Dendritic cell treated with granulocyte-macrophage colony-stimulating factor and Interleukin-4, amounts not matched to agents 40 ng/mL and 50 ng/mL, for 4 days (primary cell): ENCODE measurements around the gene SLC12A9.

Source experiments
- H3K27ac Mint-ChIP-seq: one replicate; pipeline ENCODE4 v1.8.0; 2022; ENCODE audit warnings: mild to moderate bottlenecking, mixed read lengths
- H3K27me3 Mint-ChIP-seq: one replicate; pipeline ENCODE4 v1.8.0; 2022; ENCODE audit warnings: mild to moderate bottlenecking, mixed read lengths
- H3K36me3 Mint-ChIP-seq: one replicate; pipeline ENCODE4 v1.8.0; 2022; ENCODE audit warnings: low read depth, mixed read lengths
- H3K4me1 Mint-ChIP-seq: one replicate; pipeline ENCODE4 v1.8.0; 2022; ENCODE audit warnings: low read depth, mixed read lengths
- H3K4me3 Mint-ChIP-seq: one replicate; pipeline ENCODE4 v1.8.0; 2022; ENCODE audit warnings: mild to moderate bottlenecking, moderate library complexity, mixed read lengths
- H3K9me3 Mint-ChIP-seq: one replicate; pipeline ENCODE4 v1.8.0; 2022; ENCODE audit warnings: mixed read lengths
- intact Hi-C: fragments of 100-400 bp; cut with micrococcal nuclease; formaldehyde crosslinking; loops from one replicate; pipeline ENCODE4 v1.15.0; 2022

Gene SLC12A9

GRCh38 chr7:100860702-100861615, 8.4 kb downstream of the SLC12A9 start:
- intact Hi-C loops: no loop called here
- Mint-ChIP-seq H3K36me3 (peaks cover 100% of the 10 kb centered on the region), H3K9me3 (no peaks in the 10 kb centered on the region), H3K27me3 (no peaks in the 10 kb centered on the region), H3K27ac (no peak overlapping the region), H3K4me3 (no peak overlapping the region), H3K4me1 (peaks cover 63% of the 10 kb centered on the region)

- Mint-ChIP-seq H3K4me3 (no peak overlapping the region), H3K36me3 (peaks cover 94% of the 10 kb centered on the region), H3K27me3 (no peaks in the 10 kb centered on the region), H3K27ac (no peak overlapping the region), H3K4me1 (peaks cover 68% of the 10 kb centered on the region), H3K9me3 (no peaks in the 10 kb centered on the region)
- intact Hi-C loops: no loop called here
Observed at GRCh38 chr7:100861616-100861985, 9.1 kb downstream of the SLC12A9 start.

- intact Hi-C loops: no loop called here
- H3K27me3 Mint-ChIP-seq: no peaks in the 10 kb centered on the region
- peaks cover 89% of the 10 kb centered on the region for H3K36me3 Mint-ChIP-seq
- no peaks in the 10 kb centered on the region for H3K9me3 Mint-ChIP-seq
- peaks cover 76% of the 10 kb centered on the region for H3K4me1 Mint-ChIP-seq
- H3K27ac Mint-ChIP-seq: no peak overlapping the region
- H3K4me3 Mint-ChIP-seq: no peak overlapping the region
Observed at GRCh38 chr7:100863406-100863950, 11.0 kb downstream of the SLC12A9 start.

GRCh38 chr7:100864263-100864845, 11.8 kb downstream of the SLC12A9 start:
- H3K27ac Mint-ChIP-seq: no peak overlapping the region
- H3K9me3 Mint-ChIP-seq: no peaks in the 10 kb centered on the region
- H3K36me3 Mint-ChIP-seq: peaks cover 89% of the 10 kb centered on the region
- peaks cover 79% of the 10 kb centered on the region for H3K4me1 Mint-ChIP-seq
- H3K4me3 Mint-ChIP-seq: no peak overlapping the region
- H3K27me3 Mint-ChIP-seq: no peaks in the 10 kb centered on the region
- intact Hi-C loops: no loop called here

- peaks cover 84% of the 10 kb centered on the region for H3K36me3 Mint-ChIP-seq
- intact Hi-C loops: no loop called here
- no peaks in the 10 kb centered on the region for H3K9me3 Mint-ChIP-seq
- peaks cover 75% of the 10 kb centered on the region for H3K4me1 Mint-ChIP-seq
- peak overlapping the region; percentile 88 for H3K4me3 Mint-ChIP-seq
- H3K27ac Mint-ChIP-seq: peak overlapping the region; percentile 91
- no peaks in the 10 kb centered on the region for H3K27me3 Mint-ChIP-seq
Observed at GRCh38 chr7:100865372-100865911, 12.9 kb downstream of the SLC12A9 start.

GRCh38 chr7:100865938-100866728, 13.6 kb downstream of the SLC12A9 start:
- peak overlapping the region; percentile 91 for H3K27ac Mint-ChIP-seq
- H3K4me3 Mint-ChIP-seq: peak overlapping the region; percentile 88
- peaks cover 75% of the 10 kb centered on the region for H3K4me1 Mint-ChIP-seq
- no peaks in the 10 kb centered on the region for H3K9me3 Mint-ChIP-seq
- peaks cover 84% of the 10 kb centered on the region for H3K36me3 Mint-ChIP-seq
- intact Hi-C loops: loop anchor here (2.0 kb wide), 1 partner anchor 13 kb away; the partner anchor contains the start of gene SLC12A9
- H3K27me3 Mint-ChIP-seq: no peaks in the 10 kb centered on the region

GRCh38 chr7:100866729-100867039, 14.2 kb downstream of the SLC12A9 start:
- Mint-ChIP-seq H3K27ac (peak overlapping the region; percentile 91), H3K4me3 (peak overlapping the region; percentile 88), H3K4me1 (peaks cover 80% of the 10 kb centered on the region), H3K9me3 (no peaks in the 10 kb centered on the region), H3K36me3 (peaks cover 84% of the 10 kb centered on the region), H3K27me3 (no peaks in the 10 kb centered on the region)
- intact Hi-C loops: loop anchor here (2.0 kb wide), 1 partner anchor 14 kb away; the partner anchor contains the start of gene SLC12A9

- Mint-ChIP-seq H3K9me3 (no peaks in the 10 kb centered on the region), H3K4me1 (peaks cover 78% of the 10 kb centered on the region), H3K4me3 (peak within 1 kb of the TSS; percentile 88), H3K27ac (peak within 1 kb of the TSS; percentile 91), H3K36me3 (peaks cover 84% of the 10 kb centered on the region), H3K27me3 (no peaks in the 10 kb centered on the region)
- intact Hi-C loops: loop anchor here (2.0 kb wide), 1 partner anchor 14 kb away; the partner anchor contains the start of gene SLC12A9
Observed at GRCh38 chr7:100867040-100867775, 14.7 kb downstream of the SLC12A9 start, which contains the start of gene TRIP6. Gene TRIP6, plus strand, starts transcription at chr7:100867387. Its CDS starts 111 bp downstream, at chr7:100867498.

GRCh38 chr7:100867776-100868485, 15.4 kb downstream of the SLC12A9 start:
- Mint-ChIP-seq H3K27me3 (no peaks in the 10 kb centered on the region), H3K4me1 (peaks cover 70% of the 10 kb centered on the region), H3K4me3 (peak overlapping the region; percentile 88), H3K9me3 (no peaks in the 10 kb centered on the region), H3K27ac (peak overlapping the region; percentile 91), H3K36me3 (peaks cover 84% of the 10 kb centered on the region)
- intact Hi-C loops: loop anchor here (2.0 kb wide), 1 partner anchor 15 kb away; the partner anchor contains the start of gene SLC12A9

GRCh38 chr7:100873599-100874299, 21.2 kb downstream of the SLC12A9 start:
- Mint-ChIP-seq H3K9me3 (no peaks in the 10 kb centered on the region), H3K4me1 (peaks cover 56% of the 10 kb centered on the region), H3K27me3 (no peaks in the 10 kb centered on the region), H3K36me3 (peaks cover 90% of the 10 kb centered on the region), H3K27ac (peak overlapping the region; percentile 94), H3K4me3 (peak overlapping the region; percentile 97)
- intact Hi-C loops: no loop called here

GRCh38 chr7:100874300-100874576, 21.7 kb downstream of the SLC12A9 start:
- intact Hi-C loops: no loop called here
- no peaks in the 10 kb centered on the region for H3K9me3 Mint-ChIP-seq
- peaks cover 90% of the 10 kb centered on the region for H3K36me3 Mint-ChIP-seq
- no peaks in the 10 kb centered on the region for H3K27me3 Mint-ChIP-seq
- H3K27ac Mint-ChIP-seq: peak overlapping the region; percentile 94
- H3K4me3 Mint-ChIP-seq: peak overlapping the region; percentile 97
- H3K4me1 Mint-ChIP-seq: peaks cover 51% of the 10 kb centered on the region
